Parathyroid adenoma (tissue), 2 donors: Measurements from ENCODE around the gene DPF3.

Source experiments
- H2AFZ ChIP-seq: fragments of 300-600 bp; sonication (generic); one replicate; pipeline ENCODE4 v1.7.0; 2017; ENCODE audit warnings: antibody characterized with exemption, mild to moderate bottlenecking
- H3K27ac ChIP-seq: fragments of 300-600 bp; sonication (generic); one replicate; pipeline ENCODE4 v1.7.0; 2017
- H3K27me3 ChIP-seq: fragments of 300-600 bp; sonication (generic); one replicate; pipeline ENCODE4 v1.7.0; 2017; ENCODE audit warnings: low read length; ENCODE audit not compliant: control insufficient read depth, insufficient read depth
- H3K36me3 ChIP-seq: fragments of 300-600 bp; sonication (generic); one replicate; pipeline ENCODE4 v1.7.0; 2017; ENCODE audit warnings: low read length; ENCODE audit not compliant: control insufficient read depth, insufficient read depth
- H3K4me1 ChIP-seq: fragments of 300-600 bp; sonication (generic); one replicate; pipeline ENCODE4 v1.7.0; 2017; ENCODE audit warnings: control low read depth
- H3K4me2 ChIP-seq: fragments of 300-600 bp; sonication (generic); one replicate; pipeline ENCODE4 v1.7.0; 2017; ENCODE audit warnings: low read length
- H3K4me3 ChIP-seq: fragments of 300-600 bp; sonication (generic); one replicate; pipeline ENCODE4 v1.7.0; 2017; ENCODE audit warnings: low read depth, low read length
- H3K79me2 ChIP-seq: fragments of 300-600 bp; sonication (generic); one replicate; pipeline ENCODE4 v1.7.0; 2017; ENCODE audit warnings: control low read depth
- H3K9ac ChIP-seq: fragments of 300-600 bp; sonication (generic); one replicate; pipeline ENCODE4 v1.7.0; 2017; ENCODE audit warnings: mild to moderate bottlenecking
- H3K9me3 ChIP-seq: fragments of 300-600 bp; sonication (generic); one replicate; pipeline ENCODE4 v1.7.0; 2017; ENCODE audit warnings: low read length; ENCODE audit not compliant: control insufficient read depth
- TF ChIP-seq, protein P1 (sequence below): fragments of 300-600 bp; sonication (generic); IDR thresholded peaks from one replicate; pipeline ENCODE4 v1.7.0; 2017; ENCODE audit warnings: antibody characterized with exemption, mild to moderate bottlenecking
- donor health status: primary hyperparathyroidism.

Gene DPF3

GRCh38 chr14:72677664-72678063 lies 216.2 kb downstream of the DPF3 start:
- TF ChIP-seq, protein P1, sequence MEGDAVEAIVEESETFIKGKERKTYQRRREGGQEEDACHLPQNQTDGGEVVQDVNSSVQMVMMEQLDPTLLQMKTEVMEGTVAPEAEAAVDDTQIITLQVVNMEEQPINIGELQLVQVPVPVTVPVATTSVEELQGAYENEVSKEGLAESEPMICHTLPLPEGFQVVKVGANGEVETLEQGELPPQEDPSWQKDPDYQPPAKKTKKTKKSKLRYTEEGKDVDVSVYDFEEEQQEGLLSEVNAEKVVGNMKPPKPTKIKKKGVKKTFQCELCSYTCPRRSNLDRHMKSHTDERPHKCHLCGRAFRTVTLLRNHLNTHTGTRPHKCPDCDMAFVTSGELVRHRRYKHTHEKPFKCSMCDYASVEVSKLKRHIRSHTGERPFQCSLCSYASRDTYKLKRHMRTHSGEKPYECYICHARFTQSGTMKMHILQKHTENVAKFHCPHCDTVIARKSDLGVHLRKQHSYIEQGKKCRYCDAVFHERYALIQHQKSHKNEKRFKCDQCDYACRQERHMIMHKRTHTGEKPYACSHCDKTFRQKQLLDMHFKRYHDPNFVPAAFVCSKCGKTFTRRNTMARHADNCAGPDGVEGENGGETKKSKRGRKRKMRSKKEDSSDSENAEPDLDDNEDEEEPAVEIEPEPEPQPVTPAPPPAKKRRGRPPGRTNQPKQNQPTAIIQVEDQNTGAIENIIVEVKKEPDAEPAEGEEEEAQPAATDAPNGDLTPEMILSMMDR = no peak
- no peak overlapping the region for H3K4me3 ChIP-seq
- H3K9me3 ChIP-seq = no peaks in the 10 kb centered on the region
- no peak overlapping the region for H3K4me2 ChIP-seq
- H3K36me3 ChIP-seq = no peaks in the 10 kb centered on the region
- no peak overlapping the region for H2AFZ ChIP-seq
- no peak overlapping the region for H3K27ac ChIP-seq
- H3K27me3 ChIP-seq = no peaks in the 10 kb centered on the region
- H3K9ac ChIP-seq = no peak overlapping the region
- H3K4me1 ChIP-seq = peaks cover 10% of the 10 kb centered on the region
- no peaks in the 10 kb centered on the region for H3K79me2 ChIP-seq

DNA sequence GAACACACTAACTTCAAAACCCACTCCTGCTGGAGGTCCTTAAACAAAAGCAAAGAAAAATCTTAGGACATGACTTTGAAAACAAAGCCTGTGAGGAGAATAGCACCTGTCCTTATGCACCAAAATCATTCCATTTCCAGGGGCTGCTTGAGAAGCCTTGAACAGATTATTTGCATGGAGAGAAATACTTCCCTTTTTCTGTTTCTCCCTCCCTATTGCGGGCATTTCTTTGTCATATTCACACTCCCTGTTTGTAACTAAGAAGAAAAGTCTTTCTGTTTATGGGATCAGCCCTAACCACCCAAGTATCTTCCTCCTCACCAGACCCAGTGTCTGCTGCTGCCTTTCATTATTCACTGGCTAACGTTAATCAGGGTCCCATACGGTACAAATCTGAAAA lies 218.8 kb downstream of the DPF3 start:
- H3K79me2 ChIP-seq = no peaks in the 10 kb centered on the region
- H3K4me2 ChIP-seq = no peak overlapping the region
- TF ChIP-seq, protein P1 = no peak
- H3K27me3 ChIP-seq = no peaks in the 10 kb centered on the region
- H3K4me3 ChIP-seq = no peak overlapping the region
- H3K36me3 ChIP-seq = no peaks in the 10 kb centered on the region
- no peak overlapping the region for H3K27ac ChIP-seq
- H3K4me1 ChIP-seq = no peaks in the 10 kb centered on the region
- no peaks in the 10 kb centered on the region for H3K9me3 ChIP-seq
- no peak overlapping the region for H2AFZ ChIP-seq
- no peak overlapping the region for H3K9ac ChIP-seq

- H3K36me3 ChIP-seq = no peaks in the 10 kb centered on the region
- H3K4me1 ChIP-seq = no peaks in the 10 kb centered on the region
- H3K9me3 ChIP-seq = no peaks in the 10 kb centered on the region
- no peak overlapping the region for H3K9ac ChIP-seq
- H3K27me3 ChIP-seq = no peaks in the 10 kb centered on the region
- no peaks in the 10 kb centered on the region for H3K79me2 ChIP-seq
- no peak overlapping the region for H3K4me2 ChIP-seq
- no peak overlapping the region for H2AFZ ChIP-seq
- TF ChIP-seq, protein P1 = no peak
- no peak overlapping the region for H3K4me3 ChIP-seq
- H3K27ac ChIP-seq = no peak overlapping the region
These were observed 220.7 kb downstream of the DPF3 start for GRCh38 chr14:72673179-72673578.

GRCh38 chr14:72666610-72667009 lies 227.3 kb downstream of the DPF3 start:
- no peak overlapping the region for H3K4me2 ChIP-seq
- no peaks in the 10 kb centered on the region for H3K36me3 ChIP-seq
- no peak overlapping the region for H3K27ac ChIP-seq
- no peak overlapping the region for H2AFZ ChIP-seq
- no peak overlapping the region for H3K4me3 ChIP-seq
- H3K79me2 ChIP-seq = no peaks in the 10 kb centered on the region
- TF ChIP-seq, protein P1 = no peak
- H3K9me3 ChIP-seq = no peaks in the 10 kb centered on the region
- H3K9ac ChIP-seq = no peak overlapping the region
- H3K4me1 ChIP-seq = no peaks in the 10 kb centered on the region
- no peaks in the 10 kb centered on the region for H3K27me3 ChIP-seq

DNA sequence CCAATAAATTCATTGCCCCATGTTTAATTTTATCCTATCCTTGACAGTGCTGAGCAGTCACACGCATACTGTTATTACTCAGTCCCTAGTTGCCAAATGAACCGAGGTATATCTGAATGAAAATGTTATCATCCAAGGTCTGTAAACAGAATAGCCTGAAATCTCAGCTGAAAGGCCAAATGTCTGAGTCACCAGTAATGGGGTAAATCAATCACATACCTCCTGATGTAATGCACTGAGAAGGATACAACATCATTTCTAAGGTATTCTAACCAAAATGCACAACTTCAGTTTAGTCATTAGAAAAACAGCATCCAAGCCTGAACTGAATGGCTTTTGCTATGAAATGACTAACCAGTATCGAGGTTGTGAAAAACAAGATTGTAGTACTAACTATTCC lies 228.6 kb downstream of the DPF3 start:
- no peak overlapping the region for H3K9ac ChIP-seq
- H3K9me3 ChIP-seq = no peaks in the 10 kb centered on the region
- H3K4me3 ChIP-seq = no peak overlapping the region
- no peak overlapping the region for H2AFZ ChIP-seq
- no peaks in the 10 kb centered on the region for H3K4me1 ChIP-seq
- no peaks in the 10 kb centered on the region for H3K27me3 ChIP-seq
- TF ChIP-seq, protein P1 = no peak
- no peaks in the 10 kb centered on the region for H3K36me3 ChIP-seq
- H3K4me2 ChIP-seq = no peak overlapping the region
- H3K79me2 ChIP-seq = no peaks in the 10 kb centered on the region
- no peak overlapping the region for H3K27ac ChIP-seq
